ENCODE measurements around the gene PAPSS2. TPM values are rescaled to one million over a fixed set of nuclear protein-coding genes. Genes with fewer than 3 reads are reported as not detected.

PAPSS2 gene
- total RNA-seq, 1 donor from 2014 or later: 5.5 TPM

GRCh38 chr10:87760195-87760905 lies 100.7 kb downstream of the PAPSS2 start:
- DNase-seq (ENCODE audit: low read depth): no peak
- no peak for FAIRE-seq
- Histone ChIP-seq H3K4me3 (ENCODE audit: low read depth, low read length) (no peak overlapping the region), H3K27me3 (ENCODE audit: control insufficient read depth, insufficient read depth, low read length) (no peaks in the 10 kb centered on the region), H3K36me3 (ENCODE audit: control insufficient read depth, insufficient read depth, low read length) (peaks cover 1% of the 10 kb centered on the region)
- TF ChIP-seq, protein P1, sequence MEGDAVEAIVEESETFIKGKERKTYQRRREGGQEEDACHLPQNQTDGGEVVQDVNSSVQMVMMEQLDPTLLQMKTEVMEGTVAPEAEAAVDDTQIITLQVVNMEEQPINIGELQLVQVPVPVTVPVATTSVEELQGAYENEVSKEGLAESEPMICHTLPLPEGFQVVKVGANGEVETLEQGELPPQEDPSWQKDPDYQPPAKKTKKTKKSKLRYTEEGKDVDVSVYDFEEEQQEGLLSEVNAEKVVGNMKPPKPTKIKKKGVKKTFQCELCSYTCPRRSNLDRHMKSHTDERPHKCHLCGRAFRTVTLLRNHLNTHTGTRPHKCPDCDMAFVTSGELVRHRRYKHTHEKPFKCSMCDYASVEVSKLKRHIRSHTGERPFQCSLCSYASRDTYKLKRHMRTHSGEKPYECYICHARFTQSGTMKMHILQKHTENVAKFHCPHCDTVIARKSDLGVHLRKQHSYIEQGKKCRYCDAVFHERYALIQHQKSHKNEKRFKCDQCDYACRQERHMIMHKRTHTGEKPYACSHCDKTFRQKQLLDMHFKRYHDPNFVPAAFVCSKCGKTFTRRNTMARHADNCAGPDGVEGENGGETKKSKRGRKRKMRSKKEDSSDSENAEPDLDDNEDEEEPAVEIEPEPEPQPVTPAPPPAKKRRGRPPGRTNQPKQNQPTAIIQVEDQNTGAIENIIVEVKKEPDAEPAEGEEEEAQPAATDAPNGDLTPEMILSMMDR (IDR thresholded peaks at IDR 0.05; ENCODE audit: insufficient read depth, low read length, severe bottlenecking): no peak

DNA sequence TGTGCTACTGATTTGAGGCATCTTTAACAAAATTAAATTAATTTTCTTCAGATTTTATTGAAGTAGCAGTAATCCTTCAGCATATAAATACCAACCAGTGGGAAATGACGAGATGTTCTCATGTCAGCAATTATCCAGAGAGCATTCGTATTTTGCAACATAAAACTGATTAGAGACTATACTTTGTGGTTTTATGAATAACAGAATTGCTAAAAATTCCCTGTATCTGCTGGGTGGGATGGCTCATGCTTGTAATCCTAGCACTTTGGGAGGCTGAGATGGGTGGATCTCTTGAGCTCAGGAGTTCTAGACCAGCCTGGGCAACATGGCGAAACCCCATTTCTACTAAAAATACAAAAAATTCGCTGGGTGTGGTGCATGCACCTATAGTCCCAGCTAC lies 101.5 kb downstream of the PAPSS2 start:
- Histone ChIP-seq H3K4me3 (ENCODE audit: low read depth, low read length) (no peak overlapping the region), H3K36me3 (ENCODE audit: control insufficient read depth, insufficient read depth, low read length) (peaks cover 1% of the 10 kb centered on the region), H3K27me3 (ENCODE audit: control insufficient read depth, insufficient read depth, low read length) (no peaks in the 10 kb centered on the region)
- FAIRE-seq (no peak), DNase-seq (ENCODE audit: low read depth) (no peak)
- TF ChIP-seq, protein P1 (IDR thresholded peaks at IDR 0.05; ENCODE audit: insufficient read depth, low read length, severe bottlenecking): no peak

DNA sequence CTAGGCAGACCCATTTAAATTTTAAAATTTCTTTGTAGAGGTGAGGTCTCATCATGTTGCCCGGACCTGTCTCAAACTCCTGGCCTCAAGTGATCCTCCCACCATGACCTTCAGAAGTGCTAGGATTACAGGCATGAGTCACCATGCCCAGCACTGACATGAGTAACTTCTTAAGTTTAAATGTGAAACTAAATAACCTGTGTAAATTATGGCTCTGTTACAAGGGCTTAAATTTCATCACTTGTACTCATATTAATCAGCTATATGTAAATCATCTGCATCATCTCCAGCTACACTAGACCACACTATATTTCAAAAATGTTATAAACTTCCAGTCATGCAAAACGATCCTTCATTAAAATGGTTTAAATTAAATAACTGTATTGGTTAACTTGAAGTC lies 102.2 kb downstream of the PAPSS2 start:
- FAIRE-seq: no peak
- TF ChIP-seq, protein P1 (IDR thresholded peaks at IDR 0.05; ENCODE audit: insufficient read depth, low read length, severe bottlenecking): no peak
- Histone ChIP-seq H3K4me3 (ENCODE audit: low read depth, low read length) (no peak overlapping the region), H3K36me3 (ENCODE audit: control insufficient read depth, insufficient read depth, low read length) (peaks cover 1% of the 10 kb centered on the region), H3K27me3 (ENCODE audit: control insufficient read depth, insufficient read depth, low read length) (no peaks in the 10 kb centered on the region)
- peak; percentile 95 for DNase-seq (ENCODE audit: low read depth)

GRCh38 chr10:87763086-87763861 lies 103.6 kb downstream of the PAPSS2 start:
- Histone ChIP-seq H3K27me3 (ENCODE audit: control insufficient read depth, insufficient read depth, low read length) (no peaks in the 10 kb centered on the region), H3K4me3 (ENCODE audit: low read depth, low read length) (no peak overlapping the region), H3K36me3 (ENCODE audit: control insufficient read depth, insufficient read depth, low read length) (peaks cover 4% of the 10 kb centered on the region)
- FAIRE-seq: peak; percentile 18
- TF ChIP-seq, protein P1 (IDR thresholded peaks at IDR 0.05; ENCODE audit: insufficient read depth, low read length, severe bottlenecking): no peak
- no peak for DNase-seq (ENCODE audit: low read depth)

GRCh38 chr10:87764072-87764934 lies 104.6 kb downstream of the PAPSS2 start:
- DNase-seq (ENCODE audit: low read depth): no peak
- Histone ChIP-seq H3K27me3 (ENCODE audit: control insufficient read depth, insufficient read depth, low read length) (no peaks in the 10 kb centered on the region), H3K36me3 (ENCODE audit: control insufficient read depth, insufficient read depth, low read length) (peaks cover 8% of the 10 kb centered on the region), H3K4me3 (ENCODE audit: low read depth, low read length) (no peak overlapping the region)
- TF ChIP-seq, protein P1 (IDR thresholded peaks at IDR 0.05; ENCODE audit: insufficient read depth, low read length, severe bottlenecking): no peak
- no peak for FAIRE-seq

Measured in bronchial epithelial cell (primary cell).